SK-N-SH (cell line): ENCODE data around the gene SMKR1. TPM values are rescaled to one million over a fixed set of nuclear protein-coding genes. Genes with fewer than 3 reads are reported as not detected.

Experiments used
- CTCF ChIA-PET: fragments of 300-600, 350-600 bp; formaldehyde crosslinking; extraction: SDS; loops from one replicate; lab custom pipeline; 2021; lab: Yijun Ruan, JAX
- POLR2A ChIA-PET: fragments of 350-600 bp; sonication (Branson Sonifier 250); formaldehyde crosslinking; extraction: SDS; loops from one replicate; lab custom pipeline; 2020; ENCODE audit warnings: antibody characterized with exemption, inconsistent platforms; lab: Yijun Ruan, JAX
- DNase-seq: peaks from one replicate; pipeline ENCODE4 v3.0.0; 2012
- H2AFZ ChIP-seq: fragments of 200-600 bp; sonication (generic); 2 replicates; pipeline ENCODE4 v1.8.1; 2016; ENCODE audit warnings: antibody characterized with exemption, mild to moderate bottlenecking, low read depth
- H3F3A ChIP-seq: fragments of 200-600 bp; sonication (generic); replicated peaks from 2 replicates; pipeline ENCODE3; 2016; ENCODE audit warnings: antibody characterized with exemption, mild to moderate bottlenecking; ENCODE audit not compliant: insufficient read depth
- H3K27ac ChIP-seq, 2 experiments: fragments of 200-500 bp in 1 of 2; fragments of 200-600 bp in 1 of 2; sonication (Bioruptor generic) in 1 of 2; sonication (generic), shearing (Covaris generic) in 1 of 2; 2 replicates each; pipeline versions ENCODE4 v1.5.1 to v1.6.1; 2014 to 2016; ENCODE audit warnings: low read depth in 2 of 2, inconsistent platforms in 1 of 2, low read length in 1 of 2, mild to moderate bottlenecking in 1 of 2, mixed read lengths in 1 of 2
- H3K27me3 ChIP-seq: fragments of 200-600 bp; sonication (generic), shearing (Covaris generic); 2 replicates; pipeline ENCODE4 v1.6.1; 2016; ENCODE audit warnings: mixed run types; ENCODE audit not compliant: insufficient read depth
- H3K36me3 ChIP-seq, 2 experiments: fragments of 200-500 bp in 1 of 2; fragments of 200-600 bp in 1 of 2; sonication (Bioruptor generic) in 1 of 2; sonication (generic) in 1 of 2; replicated peaks in 1 of 2; 2 replicates each; pipeline versions ENCODE3 to v1.5.1; 2014 to 2016; ENCODE audit warnings: low read length in 1 of 2, mild to moderate bottlenecking in 1 of 2; ENCODE audit not compliant: insufficient read depth in 2 of 2, control insufficient read depth in 1 of 2
- H3K4me1 ChIP-seq, 2 experiments: fragments of 200-500 bp in 1 of 2; fragments of 200-600 bp in 1 of 2; sonication (Bioruptor generic) in 1 of 2; sonication (generic), shearing (Covaris generic) in 1 of 2; 2 replicates each; pipeline versions ENCODE4 v1.5.1 to v1.6.1; 2014 to 2016; ENCODE audit warnings: low read depth in 1 of 2, low read length in 1 of 2, mixed run types in 1 of 2; ENCODE audit not compliant: insufficient read depth in 2 of 2, control insufficient read depth in 1 of 2
- H3K4me2 ChIP-seq: fragments of 200-600 bp; sonication (generic), shearing (Covaris generic); 2 replicates; pipeline ENCODE4 v1.6.1; 2017; ENCODE audit warnings: mixed run types
- H3K4me3 ChIP-seq, 2 experiments: fragments of 200-500 bp in 1 of 2; fragments of 200-600 bp in 1 of 2; sonication (Bioruptor generic) in 1 of 2; sonication (generic), shearing (Covaris generic) in 1 of 2; 2 replicates each; pipeline versions ENCODE4 v1.5.1 to v1.8.1; 2014 to 2016; ENCODE audit warnings: low read depth in 2 of 2, inconsistent platforms in 1 of 2, low read length in 1 of 2, mild to moderate bottlenecking in 1 of 2, mixed read lengths in 1 of 2, moderate library complexity in 1 of 2
- H3K79me2 ChIP-seq: fragments of 200-600 bp; sonication (generic); 2 replicates; pipeline ENCODE4 v1.8.1; 2017; ENCODE audit warnings: mild to moderate bottlenecking; ENCODE audit not compliant: insufficient read depth
- H3K9ac ChIP-seq: fragments of 200-600 bp; sonication (generic); 2 replicates; pipeline ENCODE4 v1.6.1; 2017; ENCODE audit warnings: mixed run types
- H3K9me2 ChIP-seq: fragments of 200-600 bp; sonication (generic); 2 replicates; pipeline ENCODE4 v1.6.1; 2017; ENCODE audit warnings: mixed run types
- H3K9me3 ChIP-seq: fragments of 200-600 bp; sonication (generic); 2 replicates; pipeline ENCODE4 v1.6.1; 2017; ENCODE audit warnings: mixed run types, mild to moderate bottlenecking, moderate library complexity
- H4K20me1 ChIP-seq: fragments of 200-600 bp; sonication (generic); 2 replicates; pipeline ENCODE4 v1.6.1; 2017; ENCODE audit warnings: mild to moderate bottlenecking, mixed run types; ENCODE audit not compliant: insufficient read depth
- CHD2 ChIP-seq: fragments of 150-350 bp; IDR thresholded peaks from 2 replicates; pipeline ENCODE4 v1.6.1; 2018; ENCODE audit warnings: low read length; ENCODE audit not compliant: partially characterized antibody
- FOXJ3 ChIP-seq: sonication (generic); formaldehyde crosslinking; IDR thresholded peaks from 2 replicates; pipeline ENCODE4 v1.5.1; 2020; ENCODE audit warnings: mild to moderate bottlenecking, missing genetic modification reagents
- JUND ChIP-seq: IDR thresholded peaks from 2 replicates; pipeline ENCODE4 v1.4.0; 2012
- MEF2A ChIP-seq: IDR thresholded peaks from 2 replicates; pipeline ENCODE4 v1.4.0; 2012; ENCODE audit warnings: low read depth, borderline replicate concordance
- NFIC ChIP-seq: IDR thresholded peaks from 2 replicates; pipeline ENCODE4 v1.4.0; 2012; ENCODE audit warnings: borderline replicate concordance
- NRF1 ChIP-seq: IDR thresholded peaks from 2 replicates; pipeline ENCODE4 v1.6.1; 2012; ENCODE audit warnings: low read depth, mild to moderate bottlenecking, low read length
- RCOR1 ChIP-seq: fragments of 150-350 bp; IDR thresholded peaks from 2 replicates; pipeline ENCODE4 v1.6.1; 2017; ENCODE audit warnings: antibody characterized with exemption, low read length
- REST ChIP-seq: IDR thresholded peaks from 2 replicates; pipeline ENCODE4 v1.6.1; 2012; ENCODE audit warnings: mild to moderate bottlenecking, low read depth, low read length, moderate library complexity
- RFX5 ChIP-seq: IDR thresholded peaks from 2 replicates; pipeline ENCODE4 v1.6.1; 2012; ENCODE audit warnings: mild to moderate bottlenecking, improper control_type of control experiment, low read length
- SIN3A ChIP-seq: IDR thresholded peaks from 2 replicates; pipeline ENCODE4 v1.6.1; 2012; ENCODE audit warnings: low read depth, mild to moderate bottlenecking, low read length, moderate library complexity, borderline replicate concordance
- SMC3 ChIP-seq: IDR thresholded peaks from 2 replicates; pipeline ENCODE4 v1.6.1; 2012; ENCODE audit warnings: low read depth, low read length, improper control_type of control experiment
- TAF1 ChIP-seq: IDR thresholded peaks from 2 replicates; pipeline ENCODE4 v1.6.1; 2012; ENCODE audit warnings: low read depth, mild to moderate bottlenecking, low read length, moderate library complexity, borderline replicate concordance
- TCF12 ChIP-seq: IDR thresholded peaks from 2 replicates; pipeline ENCODE4 v1.4.0; 2012
- TEAD4 ChIP-seq: IDR thresholded peaks from 2 replicates; pipeline ENCODE4 v1.4.0; 2012; ENCODE audit warnings: mild to moderate bottlenecking, borderline replicate concordance; ENCODE audit not compliant: insufficient read depth
- USF1 ChIP-seq: IDR thresholded peaks from 2 replicates; pipeline ENCODE4 v1.4.0; 2012; ENCODE audit warnings: low read depth, borderline replicate concordance
- YY1 ChIP-seq: IDR thresholded peaks from 2 replicates; pipeline ENCODE4 v1.4.0; 2012; ENCODE audit warnings: low read depth, mild to moderate bottlenecking
- WGBS: methylation state at CpG from one replicate; pipeline ENCODE4 v1.1.6; 2017; ENCODE audit warnings: low lambda C conversion rate; 5-methylcytosine and 5-hydroxymethylcytosine counted together
- polyA plus RNA-seq, 3 experiments: library from polyadenylated mRNA; depleted of rRNA; stranded (reverse); fragments of >200 nt; gene quantifications; 2 replicates each; pipeline ENCODE4 v1.2.3, GENCODE V29; 2012

Gene SMKR1
- polyA plus RNA-seq, 1 of the 3 experiments (the other 2 are of a cell fraction): 8.1 TPM

GRCh38 chr7:129479831-129480230 lies 22.5 kb upstream of the SMKR1 start:
- Histone ChIP-seq H3K27me3 (no peaks in the 10 kb centered on the region), H3K9me2 (no peaks in the 10 kb centered on the region), H3K4me1 (no peaks in the 10 kb centered on the region), H3K9ac (no peak overlapping the region), H3K9me3 (no peaks in the 10 kb centered on the region), H3K27ac (no peak overlapping the region), H2AFZ (no peak overlapping the region), H3K79me2 (no peaks in the 10 kb centered on the region), H3F3A (no peaks in the 10 kb centered on the region), H3K4me3 (no peak overlapping the region), H4K20me1 (no peaks in the 10 kb centered on the region), H3K36me3 (peaks cover 0 to 3% of the 10 kb centered on the region in 2 experiments), H3K4me2 (no peak overlapping the region)
- POLR2A ChIA-PET: interaction anchor here (0.6 kb wide), 1 partner anchor 944 kb away, joined by 5 read pairs; no protein-coding TSS in a partner anchor
- 100% methylated on average over 1 of the region's 1 CpG for WGBS
- CTCF ChIA-PET: interaction anchor here (1.2 to 7.0 kb wide), 7 partner anchors 9 to 269 kb away, joined by 3 to 32 read pairs (median 5); no protein-coding TSS in a partner anchor
- TF ChIP-seq YY1 (no peak), JUND (no peak), FOXJ3 (CRISPR knock-in tag) (no peak), TAF1 (no peak), RFX5 (no peak), NFIC (no peak), USF1 (no peak), TCF12 (no peak), SIN3A (no peak), CHD2 (no peak), NRF1 (no peak), REST (no peak), RCOR1 (no peak), TEAD4 (no peak), SMC3 (no peak), MEF2A (no peak)
- DNase-seq: no peak
